Adipose tissue (tissue), 3 donors: Measurements from ENCODE around the gene SLC19A1. TPM values are rescaled to one million over a fixed set of nuclear protein-coding genes. Genes with fewer than 3 reads are reported as not detected.
"Not testable (repeated sequence)": the region's sequence is repeated elsewhere in the genome, so short reads cannot be mapped to it uniquely, and the experiment has no call there.

Experiments
- H3K27ac ChIP-seq: one replicate; pipeline ENCODE4 v1.5.1; 2013; ENCODE audit warnings: low read depth, low read length
- WGBS, 3 donors: extraction: QIAGEN DNeasy Blood & Tissue Kit; methylation state at CpG; one replicate each; pipeline ENCODE4 v1.1.7; 2013; 5-methylcytosine and 5-hydroxymethylcytosine counted together
- polyA plus RNA-seq, 3 donors: library from polyadenylated mRNA; stranded (reverse); fragments of 200-250 nt; gene quantifications; one replicate each; pipeline ENCODE4 v1.2.3, GENCODE V29; 2013
- donor health status: healthy with polysubstance abuse.
- donor health status: Bipolar disorder and iron deficiency.
- donor health status: healthy.

SLC19A1 gene
- polyA plus RNA-seq, 3 donors: 7.0 to 24.2 (median 9.3) TPM

DNA sequence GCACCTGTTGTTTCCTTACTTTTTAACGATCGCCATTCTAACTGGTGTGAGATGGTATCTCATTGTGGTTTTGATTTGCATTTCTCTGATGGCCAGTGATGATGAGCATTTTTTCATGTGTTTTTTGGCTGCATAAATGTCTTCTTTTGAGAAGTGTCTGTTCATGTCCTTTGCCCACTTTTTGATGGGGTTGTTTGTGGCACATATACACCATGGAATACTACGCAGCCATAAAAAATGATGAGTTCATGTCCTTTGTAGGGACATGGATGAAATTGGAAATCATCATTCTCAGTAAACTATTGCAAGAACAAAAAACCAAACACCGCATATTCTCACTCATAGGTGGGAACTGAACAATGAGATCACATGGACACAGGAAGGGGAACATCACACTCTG is 39.0 kb downstream of the SLC19A1 start:
- not testable (repeated sequence) for H3K27ac ChIP-seq
- 82 to 96% (median 89%) methylated on average over 3 of the region's 4 CpGs for WGBS, 3 donors

GRCh38 chr21:45502600-45502999 is 39.6 kb downstream of the SLC19A1 start:
- H3K27ac ChIP-seq: no peak overlapping the region
- WGBS, 3 donors: 84 to 89% (median 88%) methylated on average over 10 of the region's 10 CpGs

DNA sequence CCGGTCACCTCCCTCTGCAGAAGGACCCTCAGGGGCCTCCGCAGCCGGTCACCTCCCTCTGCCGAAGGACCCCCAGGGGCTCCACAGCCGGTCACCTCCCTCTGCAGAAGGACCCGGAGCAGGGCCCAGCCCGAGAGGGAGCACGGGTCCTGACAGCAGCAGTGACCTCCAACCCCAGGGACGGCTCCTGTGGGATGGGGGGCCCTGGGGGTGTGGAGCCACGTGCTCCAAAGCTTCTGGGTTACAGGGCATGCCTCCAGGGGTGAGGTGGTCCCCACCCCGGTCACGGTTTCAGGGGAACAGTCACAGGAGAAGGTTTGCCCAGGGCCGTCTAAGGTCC is 40.3 kb downstream of the SLC19A1 start:
- H3K27ac ChIP-seq: no peak overlapping the region
- 78 to 87% (median 83%) methylated on average over 8 to 13 of the region's 13 CpGs for WGBS, 3 donors

- 68 to 88% (median 85%) methylated on average over 16 to 19 of the region's 20 CpGs for WGBS, 3 donors
- not testable (repeated sequence) for H3K27ac ChIP-seq
Measured at GRCh38 chr21:45501081-45502005, 40.9 kb downstream of the SLC19A1 start.

GRCh38 chr21:45499970-45500577 is 42.2 kb downstream of the SLC19A1 start:
- H3K27ac ChIP-seq: no peak overlapping the region
- 82 to 84% (median 84%) methylated on average over 6 of the region's 6 CpGs for WGBS, 3 donors

DNA sequence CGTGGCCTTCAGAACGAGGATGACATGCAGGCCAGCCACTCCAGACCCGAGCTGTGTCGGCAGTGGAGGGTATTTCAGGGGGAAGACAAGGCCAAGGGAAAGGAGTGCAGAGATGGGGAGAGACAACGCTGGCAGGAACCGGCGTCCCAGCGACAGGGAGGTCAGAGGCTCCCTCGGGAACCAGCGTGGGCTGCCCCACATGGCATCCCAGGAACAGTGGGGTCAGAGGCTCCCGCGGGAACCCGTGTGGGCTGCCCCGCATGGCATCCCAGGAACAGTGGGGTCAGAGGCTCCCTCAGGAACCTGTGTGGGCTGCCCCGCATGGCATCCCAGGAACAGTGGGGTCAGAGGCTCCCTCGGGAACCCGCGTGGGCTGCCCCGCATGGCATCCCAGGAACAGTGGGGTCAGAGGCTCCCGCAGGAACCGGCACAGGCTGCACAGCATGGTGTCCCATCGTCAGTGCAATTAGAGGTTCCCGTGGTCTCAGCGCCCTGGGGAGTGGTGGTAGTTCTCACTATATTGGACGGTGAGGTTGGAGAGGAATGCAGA is 43.0 kb downstream of the SLC19A1 start:
- H3K27ac ChIP-seq: no peak overlapping the region
- WGBS, 3 donors: 84 to 89% (median 85%) methylated on average over 25 of the region's 25 CpGs

DNA sequence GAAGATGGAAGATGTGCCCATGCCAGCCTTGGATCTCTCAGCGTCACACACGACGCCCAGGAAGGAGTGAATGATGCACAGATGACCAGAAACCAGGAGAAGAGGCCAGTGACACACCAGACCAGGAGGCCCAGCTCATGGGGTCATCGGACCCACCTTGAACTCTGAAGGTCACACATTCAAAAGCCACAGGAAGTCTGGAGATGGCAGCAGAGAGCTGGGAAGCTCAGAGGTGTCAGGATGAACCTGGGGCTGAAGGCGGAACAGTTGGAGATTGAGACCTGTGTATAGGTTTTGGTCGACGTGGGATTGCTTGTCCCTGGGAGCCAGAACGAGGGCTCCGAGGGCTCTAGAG is 43.6 kb downstream of the SLC19A1 start:
- 86 to 93% (median 88%) methylated on average over 9 of the region's 9 CpGs for WGBS, 3 donors
- H3K27ac ChIP-seq: no peak overlapping the region

DNA sequence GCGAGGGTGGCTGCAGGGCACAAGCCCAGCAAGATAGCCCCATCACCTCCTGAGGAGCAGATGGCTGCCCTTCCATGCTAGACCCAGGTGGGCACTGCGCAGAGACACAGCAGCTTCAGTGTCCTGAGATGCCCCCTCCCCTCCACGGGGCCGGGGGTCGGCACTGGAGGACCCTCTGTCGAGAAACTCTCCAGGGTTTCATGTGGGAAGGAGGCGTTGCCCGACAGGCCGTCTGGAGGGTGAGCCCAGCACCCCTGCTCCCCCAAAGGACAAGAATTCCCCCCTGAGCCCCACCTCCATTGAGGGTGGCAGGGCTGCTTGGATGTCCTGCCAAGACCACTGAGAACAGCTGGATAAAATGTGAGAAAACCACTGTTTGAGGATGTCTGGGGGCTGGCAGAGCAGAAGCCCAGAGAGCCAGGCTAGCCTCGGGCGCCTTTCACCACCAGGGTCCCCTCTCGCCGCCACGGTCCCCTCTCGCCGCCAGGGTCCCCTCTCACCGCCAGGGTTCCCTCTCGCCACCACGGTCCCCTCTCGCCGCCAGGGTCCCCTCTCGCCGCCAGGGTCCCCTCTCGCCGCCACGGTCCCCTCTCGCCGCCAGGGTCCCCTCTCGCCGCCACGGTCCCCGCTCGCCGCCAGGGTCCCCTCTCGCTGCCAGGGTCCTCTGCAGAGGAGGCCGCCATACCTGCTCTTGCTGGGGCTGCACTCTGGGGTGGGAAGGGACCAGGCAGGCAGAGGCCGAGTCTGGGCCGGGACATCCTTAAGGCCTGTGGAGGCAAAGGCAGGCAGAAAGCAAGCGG is 44.2 kb downstream of the SLC19A1 start:
- no peak overlapping the region for H3K27ac ChIP-seq
- WGBS, 3 donors: 89 to 95% (median 95%) methylated on average over 26 to 39 of the region's 39 CpGs

GRCh38 chr21:45496968-45497845 is 45.0 kb downstream of the SLC19A1 start:
- WGBS, 3 donors: 68 to 83% (median 82%) methylated on average over 22 of the region's 22 CpGs
- no peak overlapping the region for H3K27ac ChIP-seq

DNA sequence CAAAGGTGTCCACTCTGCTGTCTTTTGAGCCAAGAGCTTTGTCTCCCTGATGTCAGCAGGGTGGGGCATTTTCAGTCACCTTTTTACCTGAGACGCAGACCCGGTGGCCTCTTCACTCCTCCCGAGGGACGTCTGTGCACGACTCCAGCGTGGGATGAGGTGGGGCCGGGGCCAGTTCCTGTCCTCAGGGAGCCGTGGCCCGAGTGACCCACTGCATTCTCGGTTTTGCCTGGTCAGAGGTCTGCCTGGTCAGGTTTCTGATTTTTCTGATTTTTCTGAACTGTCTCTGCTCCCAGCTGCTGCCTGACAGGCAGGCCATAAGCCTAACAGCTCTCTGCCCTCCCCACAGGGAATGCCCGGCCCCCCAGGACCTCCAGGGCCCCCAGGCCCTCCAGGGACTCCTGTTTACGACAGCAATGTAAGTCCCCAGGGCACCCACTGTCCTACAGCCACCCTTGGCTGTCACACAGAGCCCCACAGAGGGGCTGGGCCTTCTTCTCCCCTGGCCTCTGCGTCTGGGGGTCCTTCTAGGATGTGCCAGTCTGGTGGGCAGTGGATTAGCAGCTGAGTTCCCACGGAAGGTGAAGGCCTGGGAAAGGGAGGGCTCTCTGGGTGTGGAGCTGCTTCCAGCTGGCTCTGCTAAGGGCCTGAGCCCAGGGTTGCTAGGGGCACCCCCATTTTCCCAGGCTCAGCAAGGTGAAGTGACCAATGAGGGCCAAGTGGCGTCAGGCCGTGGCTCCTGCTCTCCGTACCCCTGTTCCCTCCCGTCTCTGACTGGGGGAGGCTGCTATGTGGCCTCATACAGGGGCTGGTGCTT is 45.9 kb downstream of the SLC19A1 start:
- 81 to 89% (median 89%) methylated on average over 18 of the region's 18 CpGs for WGBS, 3 donors
- H3K27ac ChIP-seq: no peak overlapping the region

DNA sequence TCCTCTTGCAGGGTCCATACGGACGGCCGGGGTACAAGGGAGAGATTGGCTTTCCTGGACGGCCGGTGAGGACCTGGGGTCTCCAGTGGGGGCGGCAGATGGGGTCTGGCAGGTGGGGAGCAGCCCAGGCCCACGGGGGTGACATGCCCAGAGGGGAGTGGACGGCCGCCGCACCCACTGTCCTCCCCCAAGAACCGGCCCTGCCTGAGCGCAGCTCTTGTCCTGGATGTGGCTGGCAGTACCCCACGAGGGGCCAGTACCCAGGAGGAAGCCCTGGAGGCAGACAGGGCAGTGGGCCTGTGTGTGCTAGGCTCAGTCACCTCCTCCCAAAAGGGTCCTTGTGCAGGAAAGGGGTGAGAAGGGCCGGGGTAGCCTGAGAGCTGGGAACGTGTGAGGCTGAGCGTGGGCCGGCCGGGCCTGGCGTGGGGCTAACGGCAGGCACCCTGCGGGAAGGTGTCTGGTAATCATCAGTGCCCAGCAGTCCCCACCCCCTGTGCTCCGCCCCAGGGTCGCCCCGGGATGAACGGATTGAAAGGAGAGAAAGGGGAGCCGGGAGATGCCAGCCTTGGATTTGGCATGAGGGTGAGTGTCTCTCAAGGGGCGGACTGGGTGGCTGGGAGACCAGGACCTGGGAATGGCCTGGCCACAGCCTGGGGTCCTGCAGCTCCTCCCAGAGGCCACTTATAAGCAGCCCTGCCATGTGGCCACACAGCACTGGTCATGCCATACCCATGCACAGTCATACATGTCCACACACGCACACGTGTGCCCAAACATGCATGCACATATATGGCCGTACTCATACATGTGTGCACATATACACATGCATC is 47.2 kb downstream of the SLC19A1 start:
- WGBS, 3 donors: 89 to 93% (median 90%) methylated on average over 26 to 30 of the region's 30 CpGs
- no peak overlapping the region for H3K27ac ChIP-seq

- WGBS, 3 donors: 90 to 96% (median 93%) methylated on average over 26 to 27 of the region's 27 CpGs
- H3K27ac ChIP-seq: no peak overlapping the region
Measured at GRCh38 chr21:45494135-45494850, 47.9 kb downstream of the SLC19A1 start.

DNA sequence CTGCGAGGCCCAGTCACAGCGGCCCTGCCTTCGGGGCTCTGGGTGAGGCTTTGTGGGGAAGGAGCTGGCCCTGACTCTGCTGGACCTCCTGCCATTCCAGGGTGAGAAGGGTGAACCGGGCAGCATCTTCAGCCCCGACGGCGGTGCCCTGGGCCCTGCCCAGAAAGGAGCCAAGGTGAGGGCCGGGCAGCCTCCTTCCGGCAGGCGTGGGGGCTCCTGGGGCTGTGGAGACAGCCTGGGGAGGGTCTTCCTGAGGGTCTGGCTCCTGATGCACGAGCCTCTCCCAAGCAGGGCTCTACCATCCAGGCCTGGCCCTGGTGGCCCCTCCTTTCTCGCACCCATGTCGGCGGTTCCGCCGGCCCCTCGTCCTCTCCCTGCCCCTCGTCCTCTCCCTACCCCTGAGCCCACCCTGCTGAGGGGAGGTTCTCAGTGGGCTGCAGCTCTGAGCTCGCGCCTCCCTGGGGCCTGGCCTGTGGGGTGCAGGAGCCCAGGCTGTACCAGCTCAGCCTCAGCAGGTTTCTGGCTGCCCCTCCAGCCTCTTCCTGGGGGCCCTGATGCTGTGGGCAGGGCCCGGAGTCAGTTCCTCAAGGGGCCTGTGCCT is 48.7 kb downstream of the SLC19A1 start:
- H3K27ac ChIP-seq: no peak overlapping the region
- 88 to 93% (median 91%) methylated on average over 17 to 21 of the region's 21 CpGs for WGBS, 3 donors

DNA sequence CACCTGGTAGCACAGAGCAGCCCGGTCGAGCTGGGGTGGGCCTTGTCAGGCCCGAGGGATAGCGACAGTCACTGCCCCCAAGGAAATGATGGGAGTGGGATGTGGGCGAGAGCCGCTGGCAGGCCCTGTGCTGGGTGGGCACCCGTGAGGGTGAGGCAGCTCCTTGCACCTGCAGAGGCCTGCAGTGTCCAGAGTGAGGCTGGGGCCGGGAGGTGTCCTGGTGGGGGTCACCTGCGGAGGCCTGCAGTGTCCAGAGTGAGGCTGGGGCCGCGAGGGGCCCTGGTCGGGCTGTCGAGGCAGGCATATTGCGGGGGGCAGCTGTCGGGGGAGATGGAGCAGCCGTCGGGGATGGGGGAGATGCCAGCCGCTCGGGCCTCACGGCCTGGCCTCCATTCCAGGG is 49.5 kb downstream of the SLC19A1 start:
- 93 to 94% (median 93%) methylated on average over 20 of the region's 20 CpGs for WGBS, 3 donors

DNA sequence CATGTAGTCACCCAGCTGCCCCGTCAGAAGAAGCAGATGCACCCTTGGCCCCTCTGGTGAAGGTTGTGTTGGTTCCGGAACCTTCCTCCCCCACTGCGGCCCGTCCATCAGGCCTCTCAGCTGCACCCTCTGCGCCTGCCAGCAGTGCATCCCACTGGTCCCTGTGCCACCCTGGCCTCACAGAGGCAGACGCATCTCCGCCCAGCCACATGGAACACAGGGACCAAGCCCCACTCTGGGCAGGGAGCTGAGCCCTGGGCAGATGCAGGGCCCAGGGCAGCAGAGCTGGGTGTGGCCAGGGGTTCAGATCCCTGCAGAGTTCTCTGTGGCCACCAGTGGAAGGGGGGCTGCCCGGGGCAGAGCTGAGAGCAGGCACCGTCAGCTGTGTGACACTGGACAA is 50.6 kb downstream of the SLC19A1 start:
- WGBS, 3 donors: 89 to 95% (median 93%) methylated on average over 9 of the region's 9 CpGs
- no peak overlapping the region for H3K27ac ChIP-seq

More for the DNA sequence above, 49.5 kb downstream of the SLC19A1 start:
- H3K27ac ChIP-seq: no peak overlapping the region
